NCI-H1048 (cell line): ENCODE measurements around the gene KRTAP10-12.

Experiments
- DNase-seq: peaks from one replicate; lab custom pipeline; 2025; lab: John Stamatoyannopoulos, UW

The KRTAP10-12 gene

DNA sequence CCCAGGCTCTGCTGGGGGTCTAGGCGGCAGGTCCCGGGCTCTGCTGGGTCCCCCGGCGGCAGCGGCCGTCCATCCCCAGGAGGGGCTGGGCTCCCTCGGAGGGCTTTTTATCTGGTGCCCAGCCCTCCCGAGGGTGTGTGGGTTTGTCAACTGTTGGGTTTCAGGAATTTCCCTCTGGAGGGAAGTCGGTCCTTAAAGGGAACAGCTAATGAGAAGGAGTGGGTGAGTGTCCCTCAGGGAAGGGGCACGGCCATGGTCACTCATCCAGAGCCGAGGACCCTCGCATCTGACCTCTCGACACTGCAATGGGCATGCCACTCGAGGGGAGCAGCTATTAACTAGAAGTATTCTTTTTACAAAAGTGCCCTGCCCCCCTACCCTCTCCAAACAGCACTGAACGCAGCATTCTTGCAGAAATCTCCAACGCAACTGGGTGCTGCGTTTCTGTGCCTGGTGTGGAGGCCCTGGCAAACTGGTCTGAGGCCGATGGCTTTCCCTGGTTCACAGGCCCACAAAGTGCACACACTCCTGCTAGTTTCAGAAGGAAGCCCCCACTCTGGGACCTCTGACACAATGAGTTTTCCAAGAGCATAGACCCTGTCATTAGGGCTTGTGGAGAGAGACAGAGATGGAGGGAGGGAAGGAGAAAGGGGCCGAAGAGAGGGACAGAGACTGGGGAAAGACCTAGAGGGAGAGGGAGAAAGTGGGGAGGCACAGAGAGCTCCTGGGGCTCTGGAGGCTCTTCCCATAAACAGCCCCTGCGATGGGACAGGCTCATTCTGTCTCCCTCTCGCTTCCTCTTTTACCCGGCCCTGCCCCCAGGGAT, 15.4 kb downstream of the KRTAP10-12 start:
- no peak for DNase-seq

DNA sequence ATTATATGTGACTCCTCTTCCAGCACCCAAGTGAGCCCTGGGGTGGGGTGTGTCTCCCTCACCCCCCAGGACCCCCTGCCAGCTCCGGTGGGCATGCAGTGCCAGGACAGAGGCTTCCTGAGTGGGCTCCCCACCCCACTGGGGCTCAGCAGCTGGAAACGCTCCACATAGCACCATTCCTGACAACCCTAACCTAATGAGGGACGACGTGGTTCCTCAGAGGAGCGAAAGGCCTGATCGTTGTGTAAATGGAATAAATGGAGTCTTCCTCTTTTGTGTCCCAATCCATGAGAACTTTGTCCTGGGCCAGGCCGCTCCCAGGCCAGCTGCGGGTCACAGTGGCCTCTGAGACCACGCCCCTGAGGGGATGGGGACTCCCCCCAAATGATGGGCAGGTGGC, 16.2 kb downstream of the KRTAP10-12 start:
- DNase-seq = no peak

DNA sequence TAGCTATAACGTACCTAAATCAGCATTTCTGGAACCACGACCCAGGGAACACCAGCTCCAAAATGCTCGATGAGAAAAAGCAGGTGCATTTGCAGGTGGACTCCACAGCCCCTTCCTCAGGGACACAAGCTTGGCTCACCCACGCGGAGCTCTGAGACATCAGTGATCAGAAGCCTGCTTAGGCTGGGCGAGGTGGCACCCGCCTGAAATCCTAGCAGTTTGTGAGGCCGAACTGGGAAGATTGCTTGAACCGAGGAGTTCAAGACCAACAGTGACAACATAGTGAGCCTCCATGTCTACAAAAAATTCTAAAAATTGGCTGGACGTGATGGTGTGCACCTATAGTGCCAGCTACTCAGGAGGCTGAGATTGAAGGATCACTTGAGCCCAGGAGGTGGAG, 16.9 kb downstream of the KRTAP10-12 start:
- DNase-seq = no peak

DNA sequence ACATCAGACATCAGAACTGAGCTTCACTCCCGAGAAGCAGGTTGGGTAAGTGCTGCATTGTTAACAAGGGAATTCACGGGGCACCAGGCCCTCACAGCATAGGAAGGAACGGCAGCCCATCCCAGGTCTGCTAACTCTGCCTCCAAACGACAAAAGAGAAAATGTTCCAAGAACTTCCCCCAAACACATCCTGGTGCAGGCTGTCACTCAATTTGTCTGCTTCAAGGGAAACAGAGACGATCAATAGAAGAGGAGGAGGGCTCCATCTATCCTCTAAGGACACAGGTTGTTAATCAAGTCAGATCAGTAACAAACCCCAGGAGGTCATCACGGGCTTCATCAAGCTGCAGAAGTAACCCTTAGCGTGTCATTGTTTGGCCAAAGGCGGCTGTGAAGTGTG, 17.9 kb downstream of the KRTAP10-12 start:
- no peak for DNase-seq

DNA sequence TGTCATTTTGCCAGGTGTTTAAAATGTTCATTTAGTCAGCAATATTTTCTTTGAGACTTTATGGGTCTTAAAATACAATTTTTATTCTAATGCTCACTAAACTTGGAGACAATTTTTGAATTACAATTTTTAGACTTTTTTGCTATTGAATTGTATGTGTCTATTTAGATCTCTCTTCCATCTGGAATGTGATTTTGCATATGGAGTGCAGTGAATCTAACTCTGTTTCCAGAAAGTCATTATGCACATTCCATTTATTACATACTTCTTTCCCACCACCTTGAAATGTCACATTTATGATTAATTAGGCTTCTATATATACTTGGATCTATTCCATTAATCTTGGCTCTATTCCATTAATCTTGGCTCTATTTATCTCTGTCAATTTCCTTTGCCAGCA, 20.0 kb downstream of the KRTAP10-12 start:
- DNase-seq = no peak

DNA sequence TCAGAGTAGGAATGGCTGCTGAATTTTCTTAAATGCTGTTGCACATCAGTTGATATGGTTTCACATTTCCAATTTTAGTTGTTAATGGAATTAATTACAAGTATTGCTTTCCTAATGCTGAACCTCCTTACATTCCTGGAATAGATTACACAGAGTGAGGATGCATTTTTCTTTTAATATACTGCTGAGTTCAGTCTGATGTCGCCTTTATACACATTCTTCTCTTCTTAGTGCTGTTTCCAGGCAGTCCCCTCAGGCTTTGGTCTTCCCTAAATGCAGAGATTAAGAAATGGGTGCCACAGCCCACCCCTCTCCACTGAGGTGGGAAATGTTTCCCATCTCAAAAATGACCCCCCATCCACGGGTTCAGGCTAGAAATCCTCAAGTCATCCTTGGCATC, 21.1 kb downstream of the KRTAP10-12 start:
- DNase-seq = no peak

DNA sequence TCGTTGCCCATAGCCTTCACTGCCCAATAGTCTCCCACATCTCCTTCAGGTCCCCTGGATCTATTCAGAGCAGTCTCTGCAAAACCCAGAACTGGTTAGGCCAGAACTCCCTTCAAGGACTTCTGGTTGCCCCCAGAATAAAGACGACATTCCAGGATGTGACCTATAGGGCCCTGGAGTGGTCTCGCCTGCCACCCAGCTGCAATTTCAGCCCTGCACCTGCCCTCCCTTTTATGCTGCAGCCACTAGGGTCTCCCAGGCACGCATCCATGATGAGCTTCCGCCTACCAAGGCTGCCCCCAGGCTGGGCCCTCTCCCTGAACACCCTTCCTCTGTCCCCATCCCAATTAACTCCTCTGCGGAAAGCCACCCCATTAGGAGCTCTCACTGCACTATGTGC, 21.6 kb downstream of the KRTAP10-12 start:
- DNase-seq = no peak

DNA sequence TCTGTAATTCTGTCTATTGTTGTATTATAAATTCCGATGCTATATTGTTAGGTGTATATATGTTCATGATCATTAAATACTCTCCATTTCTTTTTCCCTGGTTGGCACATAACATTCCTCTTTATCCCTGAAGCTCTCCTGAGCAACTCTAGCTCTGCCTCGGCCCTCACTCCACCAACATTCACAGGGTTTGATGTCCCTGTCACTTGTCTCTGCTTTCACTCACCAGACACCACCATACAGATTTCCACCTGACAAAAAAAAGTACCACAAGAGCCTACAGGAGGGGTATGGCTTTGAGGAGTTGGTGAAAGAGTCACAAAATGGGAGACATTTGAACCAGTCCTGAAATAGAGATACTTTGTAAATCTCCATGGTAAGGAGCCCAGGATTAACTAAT, 23.2 kb downstream of the KRTAP10-12 start:
- no peak for DNase-seq

DNA sequence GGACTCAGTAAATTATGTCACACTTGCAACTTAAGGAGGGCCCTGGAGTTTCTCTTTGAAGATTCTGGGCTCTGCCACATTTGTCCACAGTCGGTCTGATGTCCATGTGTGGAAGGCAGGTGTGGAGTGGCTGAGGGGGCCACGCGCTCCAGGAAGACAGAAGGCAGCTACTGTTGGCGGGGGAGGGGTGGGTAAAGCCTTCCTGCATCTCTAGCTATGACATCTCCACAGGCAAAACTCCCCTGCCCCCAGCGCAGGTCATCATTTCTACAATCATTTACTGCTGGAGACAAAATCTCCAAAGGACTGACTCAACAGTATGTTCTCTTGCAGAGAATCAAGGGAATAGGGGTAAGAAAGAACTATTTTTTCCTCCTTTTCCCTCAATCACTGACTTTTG, 25.8 kb downstream of the KRTAP10-12 start:
- DNase-seq = no peak

DNA sequence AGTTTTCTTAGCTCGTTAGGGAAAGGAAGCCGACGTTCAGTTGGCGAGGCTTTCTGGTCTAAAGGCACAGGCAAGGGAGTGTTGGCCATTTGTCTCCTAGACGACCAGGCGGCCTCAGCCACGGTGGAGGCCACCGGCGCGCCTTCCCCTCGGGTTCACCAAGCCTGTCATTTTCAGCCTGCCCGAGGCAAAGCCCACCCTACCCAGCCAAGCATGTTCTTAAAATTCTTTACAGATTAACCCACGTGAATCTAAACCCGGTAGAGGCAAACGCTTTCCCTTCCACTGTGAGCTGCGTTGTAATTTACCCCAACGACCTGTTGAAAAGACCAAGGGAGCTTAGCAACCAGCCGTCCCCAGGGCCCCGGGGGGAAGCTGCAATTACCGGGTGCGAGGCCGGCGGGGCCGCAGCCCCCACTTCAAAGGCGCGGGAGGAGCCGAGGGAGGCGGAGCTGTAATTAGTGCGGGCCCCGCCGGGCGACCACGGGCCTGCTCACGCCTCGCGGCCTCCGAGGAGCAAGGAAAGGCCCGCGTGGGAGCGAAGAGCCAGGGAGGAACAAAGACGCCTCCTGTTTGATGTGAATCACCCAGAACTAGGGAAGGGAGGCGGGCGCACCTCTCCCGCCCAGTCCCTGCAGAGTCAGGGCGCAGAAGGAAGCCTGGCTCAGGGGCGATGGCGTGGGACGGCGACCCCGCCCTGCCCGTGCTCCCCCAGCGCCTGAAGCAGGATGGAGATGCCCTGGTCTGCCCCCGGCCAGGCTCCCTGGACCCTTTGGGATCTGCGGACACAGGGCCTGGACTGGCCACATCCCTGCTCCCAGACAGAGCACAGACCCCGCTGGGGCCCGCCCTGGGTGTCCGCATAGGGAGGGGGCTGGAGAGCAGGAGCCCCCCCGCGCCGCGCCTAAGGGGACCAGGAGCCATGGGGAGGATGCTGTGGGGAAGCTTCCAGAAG, 26.5 kb downstream of the KRTAP10-12 start:
- DNase-seq = no peak

DNA sequence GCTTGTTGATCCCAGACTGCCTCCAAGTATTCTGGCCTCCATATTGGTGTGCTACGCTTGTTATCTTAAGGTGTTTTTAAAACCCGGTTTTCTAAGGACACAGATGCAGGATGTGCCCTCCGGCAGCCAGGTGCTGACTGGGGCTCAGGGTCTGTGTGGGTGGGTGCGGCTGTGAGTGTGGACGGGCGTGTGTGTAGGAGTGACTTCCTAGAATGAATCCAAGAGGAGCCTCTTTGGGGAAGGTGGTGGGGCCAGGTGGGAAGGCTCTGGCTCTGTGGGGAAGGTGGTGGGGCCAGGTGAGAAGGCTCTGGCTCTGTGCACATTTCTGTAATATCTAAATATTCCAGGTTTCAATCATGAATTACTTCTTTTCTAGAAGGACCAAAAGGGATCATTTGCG, 27.2 kb downstream of the KRTAP10-12 start:
- DNase-seq = no peak

DNA sequence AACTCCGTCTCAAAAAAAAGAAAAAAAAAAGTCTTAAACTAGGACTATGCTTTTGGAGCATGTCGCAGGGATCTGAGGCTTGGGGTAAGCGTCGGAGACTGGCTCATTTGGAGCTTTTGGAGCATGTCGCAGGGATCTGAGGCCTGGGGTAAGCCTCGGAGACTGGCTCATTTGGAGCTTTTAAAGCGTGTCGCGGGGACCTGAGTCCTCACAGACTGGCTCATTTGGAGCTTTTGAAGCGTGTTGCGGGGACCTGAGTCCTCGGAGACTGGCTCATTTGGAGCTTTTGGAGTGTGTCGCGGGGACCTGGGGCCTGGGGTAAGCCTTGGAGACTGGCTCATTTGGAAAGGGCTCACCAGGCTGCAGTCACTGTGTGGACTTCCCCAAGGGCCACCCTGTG, 28.0 kb downstream of the KRTAP10-12 start:
- no peak for DNase-seq

DNA sequence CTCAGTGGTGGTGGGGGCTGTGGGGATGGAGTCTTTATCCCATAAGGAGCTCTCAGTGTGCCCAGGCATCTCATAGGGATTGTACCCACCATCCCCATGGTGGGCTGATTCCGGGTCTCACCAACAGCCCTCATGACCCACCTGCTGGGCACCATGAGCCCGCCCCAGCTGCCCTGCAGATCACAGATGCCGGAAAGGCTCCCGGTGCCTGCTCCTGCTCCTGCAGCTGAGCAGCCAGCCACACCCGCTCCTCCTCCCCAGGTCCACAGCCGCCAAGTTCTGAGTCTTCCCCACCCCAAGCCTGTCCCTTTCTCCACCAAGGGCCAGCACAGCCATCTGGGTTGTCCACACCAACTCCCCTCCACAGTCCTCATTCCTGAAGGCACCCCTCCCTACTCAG, 29.9 kb downstream of the KRTAP10-12 start:
- no peak for DNase-seq

DNA sequence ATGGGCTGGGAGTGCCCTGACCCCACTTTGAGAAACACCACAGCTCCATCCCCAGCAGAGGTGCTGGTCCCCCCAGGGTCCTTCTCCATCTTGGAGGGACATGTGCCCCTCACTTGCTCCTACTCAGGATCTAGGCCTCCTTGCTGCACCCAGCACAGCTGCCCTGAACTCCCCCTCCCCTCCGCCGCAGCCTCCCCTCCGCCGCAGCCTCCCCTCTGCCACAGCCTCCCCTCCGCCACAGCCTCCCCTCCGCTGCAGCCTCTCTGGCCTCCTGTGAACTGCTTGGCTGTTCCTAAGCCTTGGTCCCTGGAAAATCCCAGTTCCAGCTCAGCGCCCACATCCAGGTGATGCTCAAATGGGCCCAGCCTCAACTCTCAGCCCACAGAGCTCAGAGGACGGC, 30.3 kb downstream of the KRTAP10-12 start:
- no peak for DNase-seq

DNA sequence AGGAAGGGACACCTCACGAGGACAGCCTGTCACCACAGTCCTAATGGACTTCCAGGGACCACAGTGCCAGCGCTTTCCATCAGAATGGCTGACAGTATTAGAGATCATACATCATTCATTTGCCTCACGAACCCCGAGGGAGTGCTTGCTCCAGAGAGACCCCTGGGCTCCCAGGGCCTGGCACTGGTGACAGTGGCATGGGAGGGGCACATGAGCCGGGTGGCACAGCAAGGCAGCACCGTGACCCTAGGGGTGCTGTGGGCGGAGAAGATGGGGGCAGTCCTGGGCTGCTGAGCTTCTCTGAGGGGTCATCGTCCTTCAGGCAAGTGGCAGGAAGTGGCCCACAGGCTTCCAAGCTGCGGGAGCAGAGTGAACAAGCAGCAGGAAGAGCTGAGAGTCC, 30.8 kb downstream of the KRTAP10-12 start:
- DNase-seq = no peak

DNA sequence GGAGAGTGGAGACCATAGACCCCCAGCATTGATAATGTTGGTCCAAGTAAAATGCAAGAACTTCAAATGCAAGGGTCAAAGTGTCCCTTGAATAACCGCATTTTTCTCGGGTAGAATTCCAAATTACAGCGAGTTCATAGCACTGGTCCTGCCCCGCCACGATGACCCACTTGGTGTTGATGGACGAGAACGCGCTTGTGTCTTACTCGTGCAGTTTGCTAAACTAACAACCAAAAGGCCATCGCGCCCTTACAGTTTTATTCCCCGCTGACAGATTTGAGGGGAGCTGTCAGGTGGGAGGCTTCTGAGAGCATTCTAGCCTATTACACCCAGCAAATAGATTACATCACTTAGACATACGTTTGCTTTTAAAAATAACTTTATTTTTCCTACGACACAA, 31.7 kb downstream of the KRTAP10-12 start:
- no peak for DNase-seq

DNA sequence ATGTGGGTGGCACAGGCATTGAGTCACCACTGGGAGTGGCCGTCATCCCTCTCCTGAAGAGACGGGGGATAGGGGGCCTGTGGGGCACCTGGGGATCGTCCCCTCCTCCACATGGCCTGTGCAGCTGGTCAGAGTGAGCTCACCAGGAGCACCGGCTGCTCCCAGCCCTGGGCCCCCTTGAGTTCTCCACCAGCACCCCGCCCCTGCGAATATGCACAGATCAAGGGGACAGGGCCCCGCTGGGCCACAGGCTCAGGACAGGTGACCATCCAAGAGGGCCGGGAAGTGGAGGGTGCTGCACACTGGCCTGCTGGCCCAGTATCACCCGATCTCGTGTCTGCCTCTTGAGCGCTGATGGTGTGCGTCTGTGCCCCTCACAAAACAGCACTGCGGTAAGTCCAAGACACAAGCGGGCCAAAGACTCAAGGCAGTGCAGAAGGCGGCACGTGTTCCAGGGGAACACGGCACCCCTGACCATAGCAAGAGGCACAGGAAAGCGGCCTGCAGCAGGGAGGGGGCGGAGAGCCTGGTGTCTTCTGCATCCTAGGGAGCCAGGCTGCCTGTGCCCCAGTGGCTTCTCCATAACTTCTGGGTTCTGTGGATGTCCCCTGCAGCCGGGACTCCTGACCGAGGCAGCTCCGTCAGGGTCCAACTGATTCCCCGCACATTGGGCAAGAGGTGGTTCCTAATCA, 32.5 kb downstream of the KRTAP10-12 start:
- no peak for DNase-seq

DNA sequence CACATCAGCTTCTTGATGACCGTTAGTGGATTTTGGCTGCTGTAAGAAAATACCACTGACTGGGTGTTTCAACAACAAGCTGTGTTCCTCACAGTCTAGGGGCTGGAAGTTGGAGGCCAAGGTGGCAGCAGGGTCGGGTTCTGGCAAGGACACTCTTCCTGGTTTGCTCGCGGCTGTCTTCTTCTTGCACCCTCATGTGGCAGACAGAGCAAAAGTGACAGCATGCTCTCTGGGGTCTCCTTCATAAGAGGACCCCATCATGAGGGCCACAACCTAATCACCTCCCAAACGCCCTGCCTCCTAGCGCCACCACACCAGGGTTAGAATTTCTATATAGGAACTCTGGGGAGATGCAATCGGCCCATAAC, 33.0 kb downstream of the KRTAP10-12 start:
- no peak for DNase-seq

DNA sequence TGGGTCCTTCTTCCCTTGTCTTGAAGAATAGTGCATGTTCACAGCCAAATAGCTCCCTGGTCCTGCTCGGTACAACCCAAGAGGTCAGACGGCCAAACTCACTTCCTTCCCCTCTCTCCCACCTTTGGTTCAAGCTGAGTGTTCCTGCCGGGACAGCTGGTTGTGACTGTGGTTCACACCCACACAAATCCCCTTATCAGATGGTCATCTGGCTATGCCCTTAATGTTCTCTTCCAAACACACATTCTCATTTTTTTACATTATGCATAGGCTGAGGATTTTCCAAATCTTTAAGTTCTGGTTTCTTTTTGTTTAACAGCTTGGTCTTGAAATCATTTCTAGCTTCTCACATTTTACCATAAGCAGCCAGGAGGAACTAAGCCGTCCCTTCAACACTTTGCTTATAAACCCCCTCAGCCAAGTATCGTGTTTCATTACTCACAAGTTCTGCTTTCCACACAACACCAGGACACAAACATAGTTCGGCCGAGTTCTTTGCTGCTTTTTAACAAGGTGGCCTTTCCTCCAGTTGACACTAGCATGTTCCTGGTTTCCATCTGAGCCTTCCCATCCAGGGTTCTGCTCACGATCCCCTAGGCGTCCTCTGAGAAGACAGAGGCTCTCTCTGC, 34.1 kb downstream of the KRTAP10-12 start:
- no peak for DNase-seq

DNA sequence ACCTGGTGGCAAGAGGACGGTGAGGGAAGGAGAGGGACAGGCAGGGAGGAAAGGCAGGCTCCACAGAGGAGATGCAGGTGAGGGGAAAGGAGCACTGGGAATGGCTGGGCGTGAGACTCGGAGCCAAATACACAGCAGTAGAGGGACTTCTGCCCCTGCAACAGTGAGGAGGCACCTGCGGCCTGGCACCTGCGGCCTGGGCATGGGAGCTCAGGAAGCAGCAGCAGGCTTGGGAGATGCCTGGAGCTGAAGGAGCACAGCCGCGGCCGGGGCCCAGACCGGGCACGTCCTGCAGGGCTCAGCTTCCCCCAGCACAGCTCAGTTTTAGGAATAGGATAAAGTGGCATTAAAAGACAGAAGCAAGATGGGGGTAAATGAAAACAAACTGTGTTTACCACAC, 35.3 kb downstream of the KRTAP10-12 start:
- no peak for DNase-seq

DNA sequence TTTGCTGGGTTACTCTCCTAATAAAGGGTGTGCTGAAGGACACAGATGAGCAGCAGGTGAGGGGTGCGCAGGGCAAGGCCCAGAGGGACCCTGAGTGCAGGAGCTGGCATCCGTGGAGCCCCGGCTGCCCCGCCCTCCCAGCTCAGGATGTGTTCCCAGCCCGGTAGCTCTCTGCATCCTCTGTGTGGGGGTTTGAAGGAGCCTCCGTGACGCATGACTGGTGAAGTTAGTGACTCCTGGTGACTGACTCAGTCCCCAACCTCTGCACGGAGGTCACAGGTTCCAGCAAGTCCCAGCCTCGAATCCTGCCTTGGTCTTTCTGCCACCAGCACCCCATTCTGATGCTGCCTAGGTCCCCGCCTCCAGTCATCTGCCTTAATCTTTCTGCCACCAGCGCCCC, 36.0 kb downstream of the KRTAP10-12 start:
- no peak for DNase-seq
